Activated CD8-positive, alpha-beta memory T cell treated with anti-CD3 and anti-CD28 coated beads, Interleukin-2, amount 50 U/mL, for 1 hour (primary cell): ENCODE measurements around the gene MRPS9.

Experiments used
- DNase-seq: peaks from one replicate; pipeline ENCODE4 v3.0.0-alpha.2; 2020; ENCODE audit errors: extremely low read depth

Gene MRPS9

GRCh38 chr2:105037572-105038382, at the start of gene MRPS9:
Gene MRPS9, plus strand, starts transcription at chr2:105038069. Its CDS starts 24 bp downstream, at chr2:105038093.
- peak; percentile 90 for DNase-seq

GRCh38 chr2:105005181-105005951, 32.5 kb upstream of the MRPS9 start:
- no peak for DNase-seq

GRCh38 chr2:105007367-105007766, 30.5 kb upstream of the MRPS9 start:
- no peak for DNase-seq

- no peak for DNase-seq
These were observed 5.4 kb upstream of the MRPS9 start for GRCh38 chr2:105032476-105032875.

- no peak for DNase-seq
These were observed 3.7 kb upstream of the MRPS9 start for GRCh38 chr2:105034170-105034569.

GRCh38 chr2:105038383-105039061, 653 bp downstream of the MRPS9 start:
- DNase-seq = no peak

- DNase-seq = no peak
These were observed 1.7 kb downstream of the MRPS9 start for GRCh38 chr2:105039559-105039958.

- DNase-seq = no peak
These were observed 4.3 kb downstream of the MRPS9 start for GRCh38 chr2:105042189-105042588.

GRCh38 chr2:105052773-105053172, 14.9 kb downstream of the MRPS9 start:
- DNase-seq = no peak

GRCh38 chr2:105055613-105056012, 17.7 kb downstream of the MRPS9 start:
- DNase-seq = no peak

- DNase-seq = no peak
These were observed 18.4 kb downstream of the MRPS9 start for GRCh38 chr2:105056245-105056644.

- DNase-seq = no peak
These were observed 19.1 kb downstream of the MRPS9 start for GRCh38 chr2:105057005-105057404.

GRCh38 chr2:105061560-105061959, 23.7 kb downstream of the MRPS9 start:
- no peak for DNase-seq

GRCh38 chr2:105062158-105062557, 24.3 kb downstream of the MRPS9 start:
- DNase-seq = no peak

GRCh38 chr2:105068387-105068786, 30.5 kb downstream of the MRPS9 start:
- no peak for DNase-seq

GRCh38 chr2:105068875-105069274, 31.0 kb downstream of the MRPS9 start:
- no peak for DNase-seq

- DNase-seq = no peak
These were observed 32.4 kb downstream of the MRPS9 start for GRCh38 chr2:105070010-105070865.

- no peak for DNase-seq
These were observed 33.5 kb downstream of the MRPS9 start for GRCh38 chr2:105071379-105071778.

- no peak for DNase-seq
These were observed 34.2 kb downstream of the MRPS9 start for GRCh38 chr2:105072039-105072438.

GRCh38 chr2:105073591-105073990, 35.7 kb downstream of the MRPS9 start:
- DNase-seq = no peak

GRCh38 chr2:105076121-105076520, 38.3 kb downstream of the MRPS9 start:
- no peak for DNase-seq
